SK-N-SH treated with all-trans-retinoic acid at 6 μM for 48 hours (cell line): ENCODE results near the gene SLC25A26.

ENCODE experiments used
- RARB ChIP-seq: fragments of 250-450 bp; sonication (Bioruptor Pico); IDR thresholded peaks from 2 replicates; pipeline ENCODE4 v1.8.0; 2021; ENCODE audit warnings: mild to moderate bottlenecking, moderate library complexity
- TOX ChIP-seq: fragments of 250-450 bp; sonication (Bioruptor Pico); IDR thresholded peaks from 2 replicates; pipeline ENCODE4 v1.8.0; 2021; ENCODE audit warnings: mild to moderate bottlenecking, moderate library complexity, borderline replicate concordance
- ZC3H10 ChIP-seq: fragments of 250-450 bp; sonication (Bioruptor Pico); IDR thresholded peaks from 2 replicates; pipeline ENCODE4 v1.5.1; 2021; ENCODE audit warnings: mild to moderate bottlenecking, moderate library complexity

- TF ChIP-seq TOX (CRISPR knock-in tag) (no peak), ZC3H10 (no peak), RARB (CRISPR knock-in tag) (no peak)
Measured at GRCh38 chr3:66314455-66314854, 93.7 kb downstream of the SLC25A26 start.
